H1 (cell line): ENCODE data around the gene HDAC10. TPM values are rescaled to one million over a fixed set of nuclear protein-coding genes. Genes with fewer than 3 reads are reported as not detected.

Experiments
- CTCF ChIA-PET: fragments of 300-600 bp; sonication (Branson Sonifier 250); formaldehyde crosslinking; loops from one replicate; lab custom pipeline; 2021; ENCODE audit not compliant: partially characterized antibody; lab: Charles Lee
- POLR2A ChIA-PET: fragments of 300-600 bp; sonication (Branson Sonifier 250); formaldehyde crosslinking; loops from one replicate; lab custom pipeline; 2021; ENCODE audit warnings: inconsistent platforms; ENCODE audit not compliant: partially characterized antibody; lab: Charles Lee
- DNase-seq, 2 experiments: peaks; one replicate each; pipeline versions ENCODE4 v3.0.0 to v3.0.0-alpha.2; 2010 to 2022; ENCODE audit warnings: low spot score in 2 of 2, low read depth in 1 of 2, mixed read lengths in 1 of 2
- FAIRE-seq: peaks from 2 replicates; lab custom pipeline; 2011; peaks lifted over from hg19 to GRCh38; lab: Jason Lieb, UNC
- H2AFZ ChIP-seq: 2 replicates; pipeline ENCODE4 v1.8.1; 2012; ENCODE audit warnings: low read length, inconsistent platforms
- H2AK5ac ChIP-seq: 2 replicates; pipeline ENCODE4 v1.6.1; 2013; ENCODE audit warnings: low read depth, low read length
- H2BK120ac ChIP-seq: replicated peaks from 2 replicates; pipeline ENCODE3; 2013; ENCODE audit warnings: low read depth, low read length, inconsistent platforms
- H2BK12ac ChIP-seq: 2 replicates; pipeline ENCODE4 v1.6.1; 2013; ENCODE audit warnings: low read depth, low read length
- H2BK15ac ChIP-seq: 2 replicates; pipeline ENCODE4 v1.6.1; 2013; ENCODE audit warnings: low read length
- H2BK20ac ChIP-seq: 2 replicates; pipeline ENCODE4 v1.6.1; 2013; ENCODE audit warnings: low read length
- H2BK5ac ChIP-seq: 2 replicates; pipeline ENCODE4 v1.6.1; 2013; ENCODE audit warnings: low read depth, low read length
- H3K14ac ChIP-seq: 2 replicates; pipeline ENCODE4 v1.6.1; 2013; ENCODE audit warnings: inconsistent platforms; ENCODE audit not compliant: insufficient read length
- H3K18ac ChIP-seq: 2 replicates; pipeline ENCODE4 v1.6.1; 2013; ENCODE audit warnings: low read length; ENCODE audit errors: extremely low read depth
- H3K23ac ChIP-seq: 2 replicates; pipeline ENCODE4 v1.6.1; 2013; ENCODE audit warnings: inconsistent platforms; ENCODE audit not compliant: insufficient read length
- H3K23me2 ChIP-seq: 2 replicates; pipeline ENCODE4 v1.6.1; 2013; ENCODE audit warnings: low read depth, low read length
- H3K27ac ChIP-seq: 2 replicates; pipeline ENCODE4 v1.6.1; 2011; ENCODE audit warnings: low read depth, low read length, inconsistent platforms
- H3K27me3 ChIP-seq, 4 experiments: replicated peaks in 1 of 4; 1 replicate in 1 of 4; 2 replicates in 3 of 4; pipeline versions ENCODE4 v1.6.1 to v1.8.1; 2011 to 2013; ENCODE audit warnings: low read length in 3 of 4, mild to moderate bottlenecking in 3 of 4, inconsistent platforms in 2 of 4, mixed read lengths in 2 of 4, moderate library complexity in 1 of 4; ENCODE audit not compliant: control insufficient read depth in 3 of 4, insufficient read depth in 3 of 4; ENCODE audit errors: extremely low read depth in 1 of 4
- H3K36me3 ChIP-seq, 4 experiments: 2 replicates each; pipeline versions ENCODE4 v1.6.1 to v1.8.1; 2011 to 2013; ENCODE audit warnings: mild to moderate bottlenecking in 4 of 4, low read length in 3 of 4, moderate library complexity in 2 of 4, control low read depth in 1 of 4, inconsistent platforms in 1 of 4; ENCODE audit not compliant: insufficient read depth in 4 of 4, control insufficient read depth in 2 of 4
- H3K4ac ChIP-seq: replicated peaks from 2 replicates; pipeline ENCODE3; 2013; ENCODE audit warnings: low read length, low read depth, mixed read lengths, inconsistent platforms; ENCODE audit not compliant: insufficient read length
- H3K4me1 ChIP-seq, 4 experiments: replicated peaks in 1 of 4; 1 replicate in 1 of 4; 2 replicates in 3 of 4; pipeline versions ENCODE4 v1.6.1 to v1.8.1; 2011 to 2013; ENCODE audit warnings: low read length in 3 of 4, inconsistent platforms in 2 of 4, mixed read lengths in 1 of 4; ENCODE audit not compliant: insufficient read depth in 4 of 4, control insufficient read depth in 3 of 4
- H3K4me2 ChIP-seq, 2 experiments: 2 replicates each; pipeline versions ENCODE4 v1.6.1 to v1.8.1; 2011 to 2013; ENCODE audit warnings: low read depth in 2 of 2, low read length in 2 of 2, control low read depth in 1 of 2, inconsistent platforms in 1 of 2, mild to moderate bottlenecking in 1 of 2; ENCODE audit not compliant: insufficient read depth in 1 of 2
- H3K4me3 ChIP-seq, 4 experiments: fragments of 200-600, 300-600 bp in 1 of 4; sonication (generic), shearing (Covaris generic), sonication (Bioruptor Twin) in 1 of 4; 2 replicates each; pipeline versions ENCODE4 v1.5.1 to v1.8.1; 2011 to 2016; ENCODE audit warnings: low read length in 4 of 4, low read depth in 3 of 4, control low read depth in 2 of 4, inconsistent platforms in 2 of 4, mild to moderate bottlenecking in 2 of 4, mixed read lengths in 1 of 4, moderate library complexity in 1 of 4; ENCODE audit not compliant: insufficient read depth in 2 of 4; ENCODE audit errors: extremely low read depth in 1 of 4
- H3K56ac ChIP-seq: replicated peaks from 2 replicates; pipeline ENCODE3; 2013; ENCODE audit warnings: low read depth, mild to moderate bottlenecking, mixed read lengths, low read length, inconsistent platforms; ENCODE audit not compliant: insufficient read length
- H3K79me1 ChIP-seq: 2 replicates; pipeline ENCODE4 v1.6.1; 2013; ENCODE audit warnings: low read depth, low read length, control low read depth
- H3K79me2 ChIP-seq, 2 experiments: 2 replicates each; pipeline versions ENCODE4 v1.6.1 to v1.8.1; 2012 to 2013; ENCODE audit warnings: low read length in 2 of 2, mild to moderate bottlenecking in 2 of 2, inconsistent platforms in 1 of 2; ENCODE audit not compliant: insufficient read depth in 2 of 2, control insufficient read depth in 1 of 2
- H3K9ac ChIP-seq, 4 experiments: replicated peaks in 1 of 4; 1 replicate in 1 of 4; 2 replicates in 3 of 4; pipeline versions ENCODE4 v1.6.1 to v1.8.1; 2011 to 2013; ENCODE audit warnings: low read depth in 3 of 4, low read length in 3 of 4, control low read depth in 2 of 4, mild to moderate bottlenecking in 2 of 4, moderate library complexity in 2 of 4, inconsistent platforms in 1 of 4; ENCODE audit errors: extremely low read depth in 1 of 4
- H3K9me3 ChIP-seq, 2 experiments: 2 replicates each; pipeline versions ENCODE4 v1.6.1 to v1.8.1; 2012 to 2013; ENCODE audit warnings: mild to moderate bottlenecking in 2 of 2, moderate library complexity in 2 of 2, control low read depth in 1 of 2, inconsistent platforms in 1 of 2, low read depth in 1 of 2, low read length in 1 of 2, mixed read lengths in 1 of 2; ENCODE audit not compliant: insufficient read depth in 2 of 2
- H4K20me1 ChIP-seq, 2 experiments: replicated peaks in 1 of 2; 2 replicates each; pipeline versions ENCODE3 to v1.8.1; 2011 to 2013; ENCODE audit warnings: inconsistent platforms in 2 of 2, low read length in 2 of 2, mild to moderate bottlenecking in 1 of 2; ENCODE audit not compliant: insufficient read depth in 2 of 2, control insufficient read depth in 1 of 2
- H4K5ac ChIP-seq: 2 replicates; pipeline ENCODE4 v1.6.1; 2013; ENCODE audit warnings: low read length, low read depth, mixed read lengths, inconsistent platforms; ENCODE audit not compliant: insufficient read length
- H4K8ac ChIP-seq: 2 replicates; pipeline ENCODE4 v1.8.0; 2013; ENCODE audit warnings: mild to moderate bottlenecking, moderate library complexity, low read length, inconsistent platforms; ENCODE audit not compliant: insufficient read depth; ENCODE audit errors: extremely low read depth
- H4K91ac ChIP-seq: replicated peaks from 2 replicates; pipeline ENCODE3; 2013; ENCODE audit warnings: low read length, mixed read lengths, inconsistent platforms; ENCODE audit not compliant: insufficient read length
- BRCA1 ChIP-seq: IDR thresholded peaks from 2 replicates; pipeline ENCODE4 v1.6.1; 2012; ENCODE audit warnings: low read depth, low read length, improper control_type of control experiment
- CBX5 ChIP-seq: fragments of 300-800, 300-1000 bp; sonication (generic); IDR thresholded peaks from 2 replicates; pipeline ENCODE4 v1.7.1; 2016; ENCODE audit warnings: antibody characterized with exemption, low read length, low read depth
- CBX8 ChIP-seq: fragments of 300-800, 300-1000 bp; sonication (generic); IDR thresholded peaks from 2 replicates; pipeline ENCODE4 v1.7.1; 2016; ENCODE audit warnings: low read depth, low read length, borderline replicate concordance
- EZH2 ChIP-seq: fragments of 200-600 bp; sonication (generic); IDR thresholded peaks from 2 replicates; pipeline ENCODE4 v1.7.1; 2012; ENCODE audit warnings: low read depth, mild to moderate bottlenecking, moderate library complexity, low read length, inconsistent platforms; ENCODE audit not compliant: severe bottlenecking
- NANOG ChIP-seq: IDR thresholded peaks from 2 replicates; pipeline ENCODE4 v1.6.1; 2011; ENCODE audit warnings: low read length, low read depth, mild to moderate bottlenecking, inconsistent platforms; ENCODE audit not compliant: insufficient read depth, poor library complexity, severe bottlenecking
- NRF1 ChIP-seq: IDR thresholded peaks from 2 replicates; pipeline ENCODE4 v1.6.1; 2011; ENCODE audit warnings: mild to moderate bottlenecking, low read depth, low read length, improper control_type of control experiment
- POLR2A ChIP-seq, 2 experiments: IDR thresholded peaks; 1 replicate in 1 of 2; 2 replicates in 1 of 2; pipeline ENCODE4 v1.6.1; 2011; ENCODE audit warnings: low read depth in 2 of 2, low read length in 2 of 2, mild to moderate bottlenecking in 2 of 2; ENCODE audit errors: control extremely low read depth in 1 of 2
- RAD21 ChIP-seq, 2 experiments: IDR thresholded peaks in 1 of 2; conservative IDR thresholded peaks in 1 of 2; 2 replicates each; pipeline ENCODE4 v1.6.1; 2011; ENCODE audit warnings: low read depth in 2 of 2, low read length in 2 of 2, improper control_type of control experiment in 1 of 2, inconsistent platforms in 1 of 2, mild to moderate bottlenecking in 1 of 2, moderate library complexity in 1 of 2
- SAP30 ChIP-seq: fragments of 300-600 bp; sonication (generic); IDR thresholded peaks from 2 replicates; pipeline ENCODE4 v1.7.1; 2012; ENCODE audit warnings: low read length, moderate library complexity, mild to moderate bottlenecking, inconsistent platforms; ENCODE audit not compliant: insufficient read depth, insufficient replicate concordance
- TBP ChIP-seq: IDR thresholded peaks from 2 replicates; pipeline ENCODE4 v1.6.1; 2011; ENCODE audit warnings: low read depth, low read length, improper control_type of control experiment
- WGBS, 2 experiments: shearing (Covaris generic) in 1 of 2; methylation state at CpG; one replicate each; pipeline versions ENCODE4 v1.1.6 to v1.1.7; 2013 to 2015; ENCODE audit warnings: low lambda C conversion rate in 2 of 2, mixed read lengths in 2 of 2, inconsistent platforms in 1 of 2, low coverage in 1 of 2, missing lambda C conversion rate in 1 of 2; ENCODE audit not compliant: insufficient replicate concordance in 2 of 2, insufficient coverage in 1 of 2, insufficient read length in 1 of 2; ENCODE audit errors: extremely low coverage in 1 of 2, missing lambda C conversion rate in 1 of 2; 5-methylcytosine and 5-hydroxymethylcytosine counted together
- polyA plus RNA-seq, 7 experiments: library from polyadenylated mRNA; depleted of rRNA in 3 of 7; stranded (reverse) in 5 of 7; unstranded in 2 of 7; fragments of >200 nt in 5 of 7; fragments of 200-250 nt in 2 of 7; gene quantifications; 1 replicate in 5 of 7; 2 replicates in 1 of 7; 4 replicates in 1 of 7; pipeline versions ENCODE4 v1.2.1 to v1.2.3, GENCODE V29; 2011 to 2013; ENCODE audit warnings: missing spikeins in 2 of 7, mixed read lengths in 2 of 7
- total RNA-seq: library from RNA; stranded (reverse); fragmentation: NEBNext Ultra II Directional; extraction: Animal tissue kit (Norgen Biotek cat#: 25700); gene quantifications from 2 replicates; pipeline ENCODE4 v1.2.1, GENCODE V29; 2021
- TF ChIP-seq, protein P1 (sequence below): IDR thresholded peaks from 2 replicates; pipeline ENCODE4 v1.6.1; 2011; ENCODE audit warnings: low read depth, mild to moderate bottlenecking, low read length; ENCODE audit not compliant: insufficient read depth

Gene HDAC10
- total and polyA plus RNA-seq, 2 of the 8 experiments (the other 6 are each of a cell fraction or from before 2014, with no cell fraction given) = 11.2 to 26.4 TPM

DNA sequence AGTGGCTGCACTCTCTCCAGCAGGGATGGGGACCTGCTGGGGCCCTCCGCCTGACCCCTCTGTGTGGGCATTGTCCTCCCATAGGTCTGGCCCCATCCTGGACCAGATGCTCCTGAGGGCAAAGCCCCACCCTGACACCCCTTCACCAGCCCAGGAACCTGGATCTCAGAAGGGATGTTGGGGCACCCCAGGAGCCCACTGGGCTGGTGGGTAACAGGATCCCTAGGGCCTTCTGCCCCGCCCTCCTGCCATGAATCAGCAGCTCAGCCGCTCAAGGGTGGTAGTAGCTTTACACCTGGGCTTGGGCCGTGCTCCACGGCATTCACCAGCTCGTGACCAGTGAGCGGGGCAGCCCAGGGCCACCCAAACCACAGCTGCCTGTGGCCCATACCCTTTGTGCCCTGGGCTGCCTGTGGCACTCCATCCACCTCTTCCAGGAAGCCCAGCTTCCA is 11.4 kb upstream of the HDAC10 start:
- Histone ChIP-seq H2AFZ (no peak overlapping the region), H3K56ac (no peak overlapping the region), H4K91ac (peak overlapping the region; percentile 42), H3K9ac (no peak overlapping the region; a peak in 1 of 7 replicates), H2BK15ac (no peak overlapping the region), H3K36me3 (no peaks in the 10 kb centered on the region), H2BK20ac (peak overlapping the region; percentile 48; the same call in 1 of the 2 replicates), H3K14ac (no peak overlapping the region), H3K27ac (no peak overlapping the region), H3K4me2 (peak overlapping the region in 1 of 2 experiments; percentile 77; a peak in 1 of 4 replicates), H2BK5ac (peak overlapping the region; percentile 52; the same call in 1 of the 2 replicates), H3K23ac (no peak overlapping the region), H4K8ac (no peak overlapping the region)
- POLR2A ChIA-PET = interaction anchor here (1.1 to 1.4 kb wide), 3 partner anchors 12 to 15 kb away, joined by 3 to 4 read pairs (median 3); partner anchors contain the start of gene HDAC10
- no peak for TF ChIP-seq EZH2
- TF ChIP-seq RAD21 (IDR thresholded peaks at IDR 0.05 in 1 of 2, conservative IDR thresholded peaks at IDR 0.05 in 1 of 2; ENCODE audit: low read depth in 2 of 2, low read length in 2 of 2) = no peak
- TF ChIP-seq POLR2A (IDR thresholded peaks at IDR 0.05; ENCODE audit: control extremely low read depth in 1 of 2, low read depth in 2 of 2, low read length in 2 of 2) = no peak
- TF ChIP-seq, protein P1, sequence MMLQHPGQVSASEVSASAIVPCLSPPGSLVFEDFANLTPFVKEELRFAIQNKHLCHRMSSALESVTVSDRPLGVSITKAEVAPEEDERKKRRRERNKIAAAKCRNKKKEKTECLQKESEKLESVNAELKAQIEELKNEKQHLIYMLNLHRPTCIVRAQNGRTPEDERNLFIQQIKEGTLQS = no peak
- no peak for TF ChIP-seq CBX5
- no peak for TF ChIP-seq CBX8
- TF ChIP-seq BRCA1 = no peak
- TF ChIP-seq NANOG = no peak
- no peak for TF ChIP-seq SAP30
- TF ChIP-seq TBP = no peak
- no peak for TF ChIP-seq NRF1
- TF ChIP-seq, all 59 proteins: peak for 0
- Histone ChIP-seq H2BK12ac (peak overlapping the region; percentile 80; the same call in 1 of the 2 replicates), H3K9me3 (peaks cover 0 to 10% of the 10 kb centered on the region in 2 experiments; a peak in 1 of 4 replicates), H3K23me2 (peaks cover 6% of the 10 kb centered on the region; the same call in 1 of the 2 replicates), H3K27me3 (peaks cover 1 to 32% (median 23%) of the 10 kb centered on the region in 4 experiments; a peak in 6 of 7 replicates), H3K4me3 (no peak overlapping the region; a peak in 2 of 8 replicates), H3K4ac (no peak overlapping the region), H3K4me1 (peaks cover 0 to 20% (median 10%) of the 10 kb centered on the region in 4 experiments; a peak in 6 of 7 replicates), H4K20me1 (peaks cover 5 to 8% of the 10 kb centered on the region in 2 experiments), H3K18ac (peak overlapping the region; percentile 20; the same call in 1 of the 2 replicates), H2AK5ac (no peak overlapping the region), H3K79me2 (no peaks in the 10 kb centered on the region), H3K79me1 (no peaks in the 10 kb centered on the region), H2BK120ac (no peak overlapping the region), H4K5ac (no peak overlapping the region)
- no peak for DNase-seq
- CTCF ChIA-PET = interaction anchor here (0.6 to 4.7 kb wide), 10 partner anchors 10 to 237 kb away, joined by 3 to 26 read pairs (median 4); partner anchors contain the start of gene HDAC10
- WGBS, 2 experiments = 79% methylated on average over 7 of the region's 7 CpGs; no CpG with 5 or more reads in 1 of the 2 experiments
- no peak for FAIRE-seq
